IPS-18c (cell line): ENCODE results near the gene LENG8.
A peak's percentile ranks its signal among the peaks of the same experiment; 100 is the strongest.

Experiments used
- H3K4me3 ChIP-seq: 2 replicates; pipeline ENCODE4 v1.7.0; 2013; ENCODE audit warnings: low read depth, mild to moderate bottlenecking, low read length, moderate library complexity; ENCODE audit not compliant: insufficient read depth
- H3K9me3 ChIP-seq: one replicate; pipeline ENCODE4 v1.6.1; 2013; ENCODE audit warnings: mild to moderate bottlenecking, low read length, moderate library complexity; ENCODE audit not compliant: control insufficient read depth, insufficient read depth

LENG8 gene

GRCh38 chr19:54448774-54449700 is at the start of gene LENG8:
Gene LENG8, plus strand, starts transcription at chr19:54449199. Its CDS starts 2,146 bp downstream, at chr19:54451345.
- peak within 1 kb of the TSS; percentile 99 for H3K4me3 ChIP-seq
- H3K9me3 ChIP-seq, result no peaks in the 10 kb centered on the region

- Histone ChIP-seq H3K9me3 (no peaks in the 10 kb centered on the region), H3K4me3 (no peak overlapping the region)
These were observed 48.1 kb upstream of the LENG8 start for GRCh38 chr19:54400913-54401312.

- Histone ChIP-seq H3K4me3 (no peak overlapping the region), H3K9me3 (no peaks in the 10 kb centered on the region)
These were observed 45.9 kb upstream of the LENG8 start for GRCh38 chr19:54403054-54403453.

- Histone ChIP-seq H3K4me3 (no peak overlapping the region), H3K9me3 (no peaks in the 10 kb centered on the region)
These were observed 43.4 kb upstream of the LENG8 start for GRCh38 chr19:54405628-54406027.

GRCh38 chr19:54407780-54408179 is 41.2 kb upstream of the LENG8 start:
- no peak overlapping the region for H3K4me3 ChIP-seq
- no peaks in the 10 kb centered on the region for H3K9me3 ChIP-seq

- Histone ChIP-seq H3K4me3 (no peak overlapping the region), H3K9me3 (no peaks in the 10 kb centered on the region)
These were observed 40.5 kb upstream of the LENG8 start for GRCh38 chr19:54408456-54409026.

GRCh38 chr19:54411033-54411432 is 38.0 kb upstream of the LENG8 start:
- H3K4me3 ChIP-seq, result no peak overlapping the region
- H3K9me3 ChIP-seq, result peaks cover 2% of the 10 kb centered on the region

- H3K4me3 ChIP-seq, result no peak overlapping the region
- peaks cover 2% of the 10 kb centered on the region for H3K9me3 ChIP-seq
These were observed 36.1 kb upstream of the LENG8 start for GRCh38 chr19:54412877-54413276.

GRCh38 chr19:54414156-54414555 is 34.8 kb upstream of the LENG8 start:
- peaks cover 2% of the 10 kb centered on the region for H3K9me3 ChIP-seq
- no peak overlapping the region for H3K4me3 ChIP-seq

- peak within 1 kb of the TSS; percentile 79 for H3K4me3 ChIP-seq
- H3K9me3 ChIP-seq, result peaks cover 2% of the 10 kb centered on the region
These were observed 33.6 kb upstream of the LENG8 start, which contains the start of gene TTYH1 for GRCh38 chr19:54415208-54415900. Gene TTYH1, plus strand, starts transcription at chr19:54415464. Its CDS starts 89 bp downstream, at chr19:54415553.

GRCh38 chr19:54415901-54416673 is 32.9 kb upstream of the LENG8 start:
- peak overlapping the region; percentile 79 for H3K4me3 ChIP-seq
- H3K9me3 ChIP-seq, result peaks cover 2% of the 10 kb centered on the region

- peak overlapping the region; percentile 79 for H3K4me3 ChIP-seq
- H3K9me3 ChIP-seq, result peaks cover 2% of the 10 kb centered on the region
These were observed 32.1 kb upstream of the LENG8 start for GRCh38 chr19:54416695-54417491.

- H3K9me3 ChIP-seq, result peaks cover 2% of the 10 kb centered on the region
- peak overlapping the region; percentile 22; the same call in 1 of the 2 replicates for H3K4me3 ChIP-seq
These were observed 30.7 kb upstream of the LENG8 start for GRCh38 chr19:54418030-54418929.

- H3K4me3 ChIP-seq, result no peak overlapping the region
- peaks cover 2% of the 10 kb centered on the region for H3K9me3 ChIP-seq
These were observed 29.8 kb upstream of the LENG8 start for GRCh38 chr19:54418930-54419800.

- Histone ChIP-seq H3K9me3 (no peaks in the 10 kb centered on the region), H3K4me3 (peak overlapping the region; percentile 38)
These were observed 29.0 kb upstream of the LENG8 start for GRCh38 chr19:54420068-54420382.
